Measurements from ENCODE around the gene ZKSCAN3. TPM values are rescaled to one million over a fixed set of nuclear protein-coding genes. Genes with fewer than 3 reads are reported as not detected.

The ZKSCAN3 gene
- total and polyA plus RNA-seq, 2 of the 8 experiments (the other 6 are each of a cell fraction or from before 2014, with no cell fraction given), result 2.7 to 9.8 TPM

- H3K4ac ChIP-seq (replicated peaks; ENCODE audit: insufficient read length, low read depth, low read length), result no peak overlapping the region
- H3K18ac ChIP-seq (ENCODE audit: extremely low read depth, low read length), result no peak overlapping the region
- peak overlapping the region in 2 of 4 experiments; percentile 46 to 48; a peak in 5 of 7 replicates for H3K9ac ChIP-seq (replicated peaks in 1 of 4; ENCODE audit: extremely low read depth in 1 of 4, low read depth in 3 of 4, low read length in 3 of 4)
- H3K23ac ChIP-seq (ENCODE audit: insufficient read length), result no peak overlapping the region
- POLR2A ChIA-PET (ENCODE audit: partially characterized antibody), result interaction anchor here (0.8 to 2.7 kb wide), 6 partner anchors 11 to 208 kb away, joined by 3 to 20 read pairs (median 6); partner anchors contain the start of genes ZKSCAN8, ZSCAN26 and ZSCAN31
- no peak overlapping the region for H2BK120ac ChIP-seq (replicated peaks; ENCODE audit: low read depth, low read length)
- H2BK15ac ChIP-seq (ENCODE audit: low read length), result no peak overlapping the region
- H3K27ac ChIP-seq (ENCODE audit: low read depth, low read length), result peak overlapping the region; percentile 80; the same call in 1 of the 2 replicates
- WGBS, 2 experiments (ENCODE audit: extremely low coverage in 1 of 2, insufficient coverage in 1 of 2, insufficient read length in 1 of 2, insufficient replicate concordance in 2 of 2, low coverage in 1 of 2, low lambda C conversion rate in 2 of 2, missing lambda C conversion rate in 1 of 2), result 6% methylated on average over 9 of the region's 9 CpGs; no CpG with 5 or more reads in 1 of the 2 experiments
- no peak overlapping the region for H2BK5ac ChIP-seq (ENCODE audit: low read depth, low read length)
- H2BK20ac ChIP-seq (ENCODE audit: low read length), result no peak overlapping the region
- no peak overlapping the region for H3K56ac ChIP-seq (replicated peaks; ENCODE audit: insufficient read length, low read depth, low read length)
- H4K5ac ChIP-seq (ENCODE audit: insufficient read length, low read depth, low read length), result peak overlapping the region; percentile 44
- no peak overlapping the region for H2AK5ac ChIP-seq (ENCODE audit: low read depth, low read length)
- H4K91ac ChIP-seq (replicated peaks; ENCODE audit: insufficient read length, low read length), result no peak overlapping the region
- 0 out of 7 replicates have a peak, but pooled peaks cover 0 to 1% (median 0%) of the 10 kb centered on the region in 4 experiments for H3K27me3 ChIP-seq (replicated peaks in 1 of 4; ENCODE audit: control insufficient read depth in 3 of 4, extremely low read depth in 1 of 4, insufficient read depth in 3 of 4, low read length in 3 of 4)
- CTCF ChIA-PET (ENCODE audit: partially characterized antibody), result interaction anchor here (1.1 kb wide), 1 partner anchor 14 kb away, joined by 3 read pairs; no protein-coding TSS in a partner anchor
- H2AFZ ChIP-seq (ENCODE audit: low read length), result peak overlapping the region; percentile 99
- no peaks in the 10 kb centered on the region; the same call in 1 of the 2 replicates for H3K79me1 ChIP-seq (ENCODE audit: low read depth, low read length)
- no peaks in the 10 kb centered on the region for H4K20me1 ChIP-seq (replicated peaks in 1 of 2; ENCODE audit: control insufficient read depth in 1 of 2, insufficient read depth in 2 of 2, low read length in 2 of 2)
- TF ChIP-seq POLR2A (IDR thresholded peaks at IDR 0.05; ENCODE audit: control extremely low read depth in 1 of 2, low read depth in 2 of 2, low read length in 2 of 2) (peak in 1 of 2 experiments; percentile 55; a peak in 1 of 3 replicates), SRF (IDR thresholded peaks at IDR 0.05; ENCODE audit: low read depth, low read length) (no peak)
- peaks cover 0 to 3% of the 10 kb centered on the region in 2 experiments; a peak in 1 of 4 replicates for H3K9me3 ChIP-seq (ENCODE audit: insufficient read depth in 2 of 2, low read depth in 1 of 2, low read length in 1 of 2)
- DNase-seq (ENCODE audit: low read depth in 1 of 2, low spot score in 2 of 2) (no peak), FAIRE-seq (no peak)
- H3K23me2 ChIP-seq (ENCODE audit: low read depth, low read length), result no peaks in the 10 kb centered on the region; the same call in 1 of the 2 replicates
- H3K36me3 ChIP-seq (ENCODE audit: control insufficient read depth in 2 of 4, insufficient read depth in 4 of 4, low read length in 3 of 4), result no peaks in the 10 kb centered on the region
- H3K4me1 ChIP-seq (replicated peaks in 1 of 4; ENCODE audit: control insufficient read depth in 3 of 4, insufficient read depth in 4 of 4, low read length in 3 of 4), result peaks cover 0 to 2% (median 0%) of the 10 kb centered on the region in 4 experiments; a peak in 1 of 7 replicates
- no peak overlapping the region for H4K8ac ChIP-seq (ENCODE audit: extremely low read depth, insufficient read depth, low read length)
- peak overlapping the region; percentile 66 to 70 for H3K4me2 ChIP-seq (ENCODE audit: insufficient read depth in 1 of 2, low read depth in 2 of 2, low read length in 2 of 2)
- peak overlapping the region; percentile 93 to 96 (median 94) for H3K4me3 ChIP-seq (ENCODE audit: extremely low read depth in 1 of 4, insufficient read depth in 2 of 4, low read depth in 3 of 4, low read length in 4 of 4)
- no peak overlapping the region for H2BK12ac ChIP-seq (ENCODE audit: low read depth, low read length)
- H3K79me2 ChIP-seq (ENCODE audit: control insufficient read depth in 1 of 2, insufficient read depth in 2 of 2, low read length in 2 of 2), result peaks cover 0 to 38% of the 10 kb centered on the region in 2 experiments; a peak in 3 of 4 replicates
- H3K14ac ChIP-seq (ENCODE audit: insufficient read length), result no peak overlapping the region
These were observed 329 bp upstream of the ZKSCAN3 start for GRCh38 chr6:28349344-28349891.

All from H1 (cell line).